ENCODE data around the gene CDK5. TPM values are rescaled to one million over a fixed set of nuclear protein-coding genes. Genes with fewer than 3 reads are reported as not detected.

Gene CDK5
- total RNA-seq, 1 donor, result 22.9 TPM

GRCh38 chr7:151082141-151083070 lies 24.7 kb upstream of the CDK5 start:
- TF ChIP-seq CTCF (IDR thresholded peaks at IDR 0.05; ENCODE audit: insufficient read depth, low read depth, low read length), result no peak
- DNase-seq (ENCODE audit: low read depth), result no peak
- peak overlapping the region; percentile 72 for H3K4me3 ChIP-seq (ENCODE audit: low read depth, low read length)

- peak overlapping the region; percentile 72 for H3K4me3 ChIP-seq (ENCODE audit: low read depth, low read length)
- peak; percentile 37 for DNase-seq (ENCODE audit: low read depth)
- no peak for TF ChIP-seq CTCF (IDR thresholded peaks at IDR 0.05; ENCODE audit: insufficient read depth, low read depth, low read length)
These were observed 23.7 kb upstream of the CDK5 start for GRCh38 chr7:151081170-151082101.

DNA sequence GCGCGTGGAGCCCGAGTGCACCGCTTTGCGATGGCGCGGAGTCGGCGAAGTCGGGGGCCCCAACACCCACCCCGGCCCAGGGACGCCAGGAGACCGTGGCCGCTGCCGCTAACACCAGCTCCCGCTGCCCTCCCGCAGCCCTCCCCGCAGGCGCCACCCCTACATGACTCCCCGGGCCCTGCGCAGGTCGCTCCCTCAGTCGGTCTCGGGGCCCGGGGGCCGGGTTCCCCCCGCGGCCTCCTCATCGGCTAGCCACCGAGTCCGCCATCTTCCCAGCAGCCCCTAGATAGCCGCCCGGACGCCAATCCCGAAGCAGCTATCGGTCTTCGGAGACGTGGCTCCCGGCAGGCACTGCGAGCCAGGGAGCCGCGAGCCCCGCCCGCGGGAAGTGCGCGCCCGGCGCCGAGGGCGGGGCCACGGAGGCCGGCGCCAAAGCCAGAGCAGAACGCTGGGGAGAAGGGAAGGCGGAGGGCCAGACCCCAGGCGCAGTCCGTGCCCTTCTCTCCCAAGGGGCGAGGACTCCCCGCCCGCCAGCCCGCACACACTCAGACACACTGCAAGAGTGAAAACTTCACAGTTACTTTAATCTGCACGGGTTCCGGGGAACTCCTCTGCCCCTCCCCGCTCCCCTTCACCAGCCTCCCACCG lies 22.9 kb upstream of the CDK5 start, which contains the start of gene FASTK:
FASTK (minus strand) TSS at position 288 of the 648 bp plus-strand sequence; CDS start at position 245, 43 bp downstream.
- TF ChIP-seq CTCF (IDR thresholded peaks at IDR 0.05; ENCODE audit: insufficient read depth, low read depth, low read length), result no peak
- peak within 1 kb of the TSS; percentile 88 for H3K4me3 ChIP-seq (ENCODE audit: low read depth, low read length)
- DNase-seq (ENCODE audit: low read depth), result peak; percentile 93

DNA sequence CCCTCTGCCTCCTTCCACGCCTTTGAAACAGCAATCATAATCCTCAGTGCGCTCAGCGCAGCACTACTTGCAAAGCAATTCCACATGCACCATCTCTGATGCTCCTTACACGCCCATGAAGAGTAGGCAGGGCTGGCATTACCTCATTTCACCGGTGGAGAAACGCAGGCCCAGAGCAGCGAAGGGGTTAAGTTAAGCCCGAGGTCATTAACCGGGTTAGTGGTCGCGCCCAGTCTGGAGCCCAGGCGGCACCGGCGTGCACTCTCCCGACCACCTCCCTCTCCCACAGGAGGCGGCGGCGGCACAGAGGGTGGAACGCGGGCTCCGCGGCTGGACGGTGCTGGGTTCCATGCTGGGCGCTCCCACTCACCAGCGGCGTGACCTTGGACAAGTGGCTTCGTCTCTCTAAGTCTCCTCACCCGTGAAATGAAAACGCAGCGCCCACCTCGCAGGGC lies 22.4 kb upstream of the CDK5 start:
- no peak for TF ChIP-seq CTCF (IDR thresholded peaks at IDR 0.05; ENCODE audit: insufficient read depth, low read depth, low read length)
- DNase-seq (ENCODE audit: low read depth), result peak; percentile 46
- H3K4me3 ChIP-seq (ENCODE audit: low read depth, low read length), result peak overlapping the region; percentile 88

GRCh38 chr7:151079199-151079910 lies 21.7 kb upstream of the CDK5 start:
- DNase-seq (ENCODE audit: low read depth), result no peak

More at GRCh38 chr7:151079199-151079910, 21.7 kb upstream of the CDK5 start:
- no peak for TF ChIP-seq CTCF (IDR thresholded peaks at IDR 0.05; ENCODE audit: insufficient read depth, low read depth, low read length)
- H3K4me3 ChIP-seq (ENCODE audit: low read depth, low read length), result peak overlapping the region; percentile 88
